ENCODE data around the gene GIPR. TPM values are rescaled to one million over a fixed set of nuclear protein-coding genes. Genes with fewer than 3 reads are reported as not detected.

The GIPR gene
- total RNA-seq, 1 donor = not detected

DNA sequence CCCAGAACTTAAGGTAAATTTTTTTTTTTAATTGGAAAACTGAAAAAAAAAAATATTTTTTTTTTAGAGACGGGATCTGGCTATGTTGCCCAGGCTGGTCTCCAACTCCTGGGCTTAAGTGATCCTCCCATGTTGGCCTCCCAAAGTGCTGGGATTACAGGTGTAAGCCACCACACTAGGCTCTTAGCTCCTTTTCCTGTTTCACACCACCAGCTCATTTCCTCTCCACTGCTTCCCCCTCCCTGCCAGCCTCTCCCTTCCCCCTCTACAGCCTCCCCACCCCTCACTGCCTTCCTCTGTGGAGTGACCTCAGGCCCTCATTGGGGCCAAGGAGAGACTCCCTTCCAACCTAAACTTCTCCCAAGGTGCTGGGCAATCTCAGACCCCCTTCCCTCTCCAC lies 4.2 kb upstream of the GIPR start:
- DNase-seq (ENCODE audit: low read depth) = no peak

DNA sequence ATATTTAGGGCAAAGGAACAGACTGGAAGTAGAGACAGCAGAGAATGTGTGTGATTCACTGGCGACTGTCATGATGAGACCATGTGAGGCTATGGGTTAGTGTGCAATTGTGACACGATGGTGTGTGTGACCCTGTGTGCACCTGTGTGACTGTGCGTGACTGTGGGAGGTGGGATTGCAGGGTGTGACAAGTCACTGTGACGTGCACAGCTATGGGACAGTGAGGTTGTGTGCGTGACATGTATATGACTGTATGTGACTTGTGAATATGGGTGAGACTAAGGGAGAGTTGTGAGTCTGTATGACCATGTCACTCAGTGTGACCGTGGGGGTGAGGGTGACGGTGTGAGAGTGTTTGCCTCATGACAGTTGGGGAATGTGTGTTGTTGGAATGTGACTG lies 3.4 kb upstream of the GIPR start:
- no peak overlapping the region for H3K4me3 ChIP-seq (ENCODE audit: low read depth, low read length)
- TF ChIP-seq, protein P1, sequence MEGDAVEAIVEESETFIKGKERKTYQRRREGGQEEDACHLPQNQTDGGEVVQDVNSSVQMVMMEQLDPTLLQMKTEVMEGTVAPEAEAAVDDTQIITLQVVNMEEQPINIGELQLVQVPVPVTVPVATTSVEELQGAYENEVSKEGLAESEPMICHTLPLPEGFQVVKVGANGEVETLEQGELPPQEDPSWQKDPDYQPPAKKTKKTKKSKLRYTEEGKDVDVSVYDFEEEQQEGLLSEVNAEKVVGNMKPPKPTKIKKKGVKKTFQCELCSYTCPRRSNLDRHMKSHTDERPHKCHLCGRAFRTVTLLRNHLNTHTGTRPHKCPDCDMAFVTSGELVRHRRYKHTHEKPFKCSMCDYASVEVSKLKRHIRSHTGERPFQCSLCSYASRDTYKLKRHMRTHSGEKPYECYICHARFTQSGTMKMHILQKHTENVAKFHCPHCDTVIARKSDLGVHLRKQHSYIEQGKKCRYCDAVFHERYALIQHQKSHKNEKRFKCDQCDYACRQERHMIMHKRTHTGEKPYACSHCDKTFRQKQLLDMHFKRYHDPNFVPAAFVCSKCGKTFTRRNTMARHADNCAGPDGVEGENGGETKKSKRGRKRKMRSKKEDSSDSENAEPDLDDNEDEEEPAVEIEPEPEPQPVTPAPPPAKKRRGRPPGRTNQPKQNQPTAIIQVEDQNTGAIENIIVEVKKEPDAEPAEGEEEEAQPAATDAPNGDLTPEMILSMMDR (IDR thresholded peaks at IDR 0.05; ENCODE audit: insufficient read depth, low read length) = no peak
- DNase-seq (ENCODE audit: low read depth) = no peak

More for the DNA sequence above, 4.2 kb upstream of the GIPR start:
- no peak overlapping the region for H3K4me3 ChIP-seq (ENCODE audit: low read depth, low read length)
- TF ChIP-seq, protein P1 (IDR thresholded peaks at IDR 0.05; ENCODE audit: insufficient read depth, low read length) = no peak

DNA sequence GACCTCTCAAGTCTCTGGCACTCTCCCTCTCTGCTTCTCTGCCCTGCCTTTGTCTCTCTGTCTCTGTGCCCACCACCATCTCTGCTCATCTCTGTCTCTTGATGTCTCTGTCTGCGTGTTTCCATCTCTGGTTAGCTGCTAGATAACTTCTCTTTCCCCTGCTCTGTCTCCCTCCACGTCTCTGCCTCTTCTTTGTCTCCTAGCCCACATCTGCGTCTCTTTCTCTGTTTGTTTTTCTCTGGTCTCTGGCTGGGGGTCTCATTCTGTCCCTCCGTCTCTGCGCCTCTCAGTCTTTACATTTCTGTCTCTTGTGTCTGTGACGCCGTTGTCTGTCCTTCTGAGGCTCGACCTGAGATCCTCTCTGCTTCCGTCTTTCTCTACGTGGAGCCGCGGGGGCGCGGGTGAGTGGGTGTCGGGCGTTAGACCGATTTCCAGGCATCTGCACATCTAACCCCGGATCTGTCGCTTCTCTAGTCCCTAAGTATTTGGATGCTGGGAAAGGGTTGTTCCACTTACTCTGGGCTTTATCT lies 386 bp downstream of the GIPR start:
- TF ChIP-seq, protein P1 (IDR thresholded peaks at IDR 0.05; ENCODE audit: insufficient read depth, low read length) = no peak
- peak overlapping the region; percentile 43 for H3K4me3 ChIP-seq (ENCODE audit: low read depth, low read length)
- no peak for DNase-seq (ENCODE audit: low read depth)

DNA sequence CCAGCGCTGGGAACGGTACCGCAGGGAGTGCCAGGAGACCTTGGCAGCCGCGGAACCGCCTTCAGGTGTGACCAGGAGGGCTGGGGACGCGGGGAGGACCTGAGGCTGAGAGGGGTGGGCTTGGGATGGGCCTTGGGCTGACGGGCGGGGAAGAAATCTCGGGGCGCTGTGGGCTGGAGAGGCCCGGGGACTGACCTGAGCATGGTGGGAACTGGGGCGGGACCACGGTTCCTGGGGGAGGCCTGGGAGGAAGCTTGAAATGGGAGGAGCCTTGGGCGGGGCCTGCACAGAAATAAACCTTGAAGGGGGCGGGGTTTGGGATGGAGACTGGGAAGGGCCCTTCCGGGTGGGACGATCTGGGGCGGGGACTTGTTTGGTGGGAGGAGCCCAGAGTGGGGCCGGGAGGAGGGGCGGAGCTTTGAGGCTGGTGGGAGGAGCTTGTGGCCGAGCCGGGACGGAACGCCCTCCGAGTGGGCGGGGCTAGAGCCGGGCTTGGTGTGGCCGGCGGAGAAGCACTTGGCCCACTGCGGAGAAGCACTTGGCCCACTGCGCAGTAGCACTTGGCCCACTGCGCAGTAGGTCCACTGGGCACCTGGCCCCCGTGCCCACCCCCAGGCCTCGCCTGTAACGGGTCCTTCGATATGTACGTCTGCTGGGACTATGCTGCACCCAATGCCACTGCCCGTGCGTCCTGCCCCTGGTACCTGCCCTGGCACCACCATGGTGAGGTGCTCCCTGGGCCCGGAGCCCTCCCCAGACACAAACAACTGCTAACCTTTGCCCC lies 2.8 kb downstream of the GIPR start:
- TF ChIP-seq, protein P1 (IDR thresholded peaks at IDR 0.05; ENCODE audit: insufficient read depth, low read length) = no peak
- DNase-seq (ENCODE audit: low read depth) = peak; percentile 53
- no peak overlapping the region for H3K4me3 ChIP-seq (ENCODE audit: low read depth, low read length)

DNA sequence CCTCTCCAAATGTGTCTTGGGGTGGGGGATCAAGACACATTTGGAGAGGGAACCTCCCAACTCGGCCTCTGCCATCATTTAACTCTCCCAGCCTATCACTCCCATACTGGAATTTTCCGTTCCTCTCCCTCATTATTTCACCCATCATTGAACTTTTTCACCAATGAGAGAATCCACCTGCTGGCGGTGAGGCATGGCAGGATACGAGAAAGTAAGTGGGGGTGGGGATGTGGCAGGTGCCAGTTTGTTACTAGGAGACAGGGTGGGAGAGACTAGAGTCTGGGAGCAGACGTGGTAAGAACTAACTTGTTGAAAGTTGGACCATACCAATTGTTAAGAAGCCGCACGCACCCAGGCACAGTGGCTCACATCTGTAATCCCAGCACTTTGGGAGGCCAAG lies 6.9 kb downstream of the GIPR start:
- H3K4me3 ChIP-seq (ENCODE audit: low read depth, low read length) = no peak overlapping the region
- TF ChIP-seq, protein P1 (IDR thresholded peaks at IDR 0.05; ENCODE audit: insufficient read depth, low read length) = no peak
- DNase-seq (ENCODE audit: low read depth) = no peak

DNA sequence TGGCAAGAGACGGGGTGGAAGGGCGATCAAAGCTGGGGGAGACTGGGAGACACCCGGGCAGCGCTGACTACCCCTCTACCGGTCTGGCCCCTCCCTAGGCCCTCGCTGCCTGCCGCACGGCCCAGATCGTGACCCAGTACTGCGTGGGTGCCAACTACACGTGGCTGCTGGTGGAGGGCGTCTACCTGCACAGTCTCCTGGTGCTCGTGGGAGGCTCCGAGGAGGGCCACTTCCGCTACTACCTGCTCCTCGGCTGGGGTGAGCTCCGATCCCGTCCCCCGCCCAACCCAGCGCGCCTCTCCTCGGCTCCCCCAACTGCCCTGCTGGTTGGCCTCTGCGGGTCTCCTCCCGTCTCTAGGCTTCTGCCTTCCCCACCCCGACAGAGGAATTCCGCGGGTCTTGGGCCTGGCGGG lies 8.8 kb downstream of the GIPR start:
- H3K4me3 ChIP-seq (ENCODE audit: low read depth, low read length) = no peak overlapping the region
- TF ChIP-seq, protein P1 (IDR thresholded peaks at IDR 0.05; ENCODE audit: insufficient read depth, low read length) = no peak
- no peak for DNase-seq (ENCODE audit: low read depth)
